Ishikawa (cell line): Measurements from ENCODE around the gene MYO16.

Experiments
- CEBPB ChIP-seq: IDR thresholded peaks from 2 replicates; pipeline ENCODE4 v1.6.1; 2012
- CREB1 ChIP-seq: IDR thresholded peaks from 2 replicates; pipeline ENCODE4 v1.6.1; 2012; ENCODE audit warnings: low read depth
- EGR1 ChIP-seq: IDR thresholded peaks from 2 replicates; pipeline ENCODE4 v1.6.1; 2012
- EP300 ChIP-seq: IDR thresholded peaks from 2 replicates; pipeline ENCODE4 v1.6.1; 2012; ENCODE audit warnings: borderline replicate concordance
- FOXM1 ChIP-seq: IDR thresholded peaks from 2 replicates; pipeline ENCODE4 v1.6.1; 2012; ENCODE audit warnings: low read depth, borderline replicate concordance
- NFIC ChIP-seq: IDR thresholded peaks from 2 replicates; pipeline ENCODE4 v1.6.1; 2012
- RAD21 ChIP-seq: IDR thresholded peaks from 2 replicates; pipeline ENCODE4 v1.6.1; 2012; ENCODE audit warnings: low read depth
- REST ChIP-seq: IDR thresholded peaks from 2 replicates; pipeline ENCODE4 v1.6.1; 2012; ENCODE audit warnings: low read depth, mild to moderate bottlenecking
- TAF1 ChIP-seq: IDR thresholded peaks from 2 replicates; pipeline ENCODE4 v1.6.1; 2012; ENCODE audit warnings: low read depth, mild to moderate bottlenecking
- TCF12 ChIP-seq: IDR thresholded peaks from 2 replicates; pipeline ENCODE4 v1.6.1; 2012; ENCODE audit warnings: low read depth
- TEAD4 ChIP-seq: IDR thresholded peaks from 2 replicates; pipeline ENCODE4 v1.6.1; 2012
- YY1 ChIP-seq: IDR thresholded peaks from 2 replicates; pipeline ENCODE4 v1.6.1; 2012; ENCODE audit warnings: low read depth
- ZBTB7A ChIP-seq: IDR thresholded peaks from 2 replicates; pipeline ENCODE4 v1.6.1; 2012; ENCODE audit warnings: low read depth
- TF ChIP-seq, protein P1 (sequence below): IDR thresholded peaks from 2 replicates; pipeline ENCODE4 v1.6.1; 2012
- TF ChIP-seq, protein P2 (sequence below): IDR thresholded peaks from 2 replicates; pipeline ENCODE4 v1.6.1; 2012

MYO16 gene

GRCh38 chr13:108950333-108951010 lies 321.1 kb downstream of the MYO16 start:
- no peak for TF ChIP-seq EGR1
- TF ChIP-seq RAD21: no peak
- TF ChIP-seq TCF12: no peak
- TF ChIP-seq CREB1: no peak
- no peak for TF ChIP-seq EP300
- TF ChIP-seq, protein P1, sequence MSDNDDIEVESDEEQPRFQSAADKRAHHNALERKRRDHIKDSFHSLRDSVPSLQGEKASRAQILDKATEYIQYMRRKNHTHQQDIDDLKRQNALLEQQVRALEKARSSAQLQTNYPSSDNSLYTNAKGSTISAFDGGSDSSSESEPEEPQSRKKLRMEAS: no peak
- no peak for TF ChIP-seq ZBTB7A

- TF ChIP-seq REST (no peak), TEAD4 (no peak), EP300 (no peak), FOXM1 (no peak), NFIC (no peak), TAF1 (no peak), CEBPB (no peak)
Measured at GRCh38 chr13:108955741-108956140, 326.3 kb downstream of the MYO16 start.

DNA sequence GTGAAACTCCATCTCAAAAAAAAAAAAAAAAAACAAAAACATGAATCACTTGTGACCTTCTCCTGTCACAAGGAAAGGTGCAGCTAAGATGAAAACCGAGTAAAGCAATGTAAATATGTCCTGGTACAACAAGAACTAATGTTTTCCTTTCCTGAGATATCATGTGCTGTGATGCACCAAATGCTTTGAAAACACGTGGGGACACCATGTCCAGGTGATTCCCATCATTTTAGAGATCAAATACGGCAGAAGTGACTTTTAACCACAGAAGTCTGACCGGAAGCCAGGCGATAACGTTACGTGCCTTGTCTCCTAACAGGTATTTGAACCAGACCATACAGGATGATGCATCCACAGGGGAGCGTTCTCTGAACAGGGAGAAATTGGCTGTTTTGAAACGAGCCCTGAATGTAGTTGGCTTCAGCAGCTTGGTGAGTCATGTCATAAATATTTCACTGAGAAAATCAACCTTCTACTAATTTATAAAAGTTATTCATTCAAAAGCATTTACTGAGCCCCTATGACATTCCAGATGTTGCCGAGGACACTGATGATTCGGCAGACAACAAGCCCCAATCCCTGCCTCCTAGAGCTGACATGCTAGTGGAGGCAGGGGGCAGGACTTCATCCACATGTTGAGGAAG lies 328.1 kb downstream of the MYO16 start:
- TF ChIP-seq REST: no peak
- 0 out of 2 replicates have a peak, but pooled peaks have one; percentile 17 for TF ChIP-seq NFIC

DNA sequence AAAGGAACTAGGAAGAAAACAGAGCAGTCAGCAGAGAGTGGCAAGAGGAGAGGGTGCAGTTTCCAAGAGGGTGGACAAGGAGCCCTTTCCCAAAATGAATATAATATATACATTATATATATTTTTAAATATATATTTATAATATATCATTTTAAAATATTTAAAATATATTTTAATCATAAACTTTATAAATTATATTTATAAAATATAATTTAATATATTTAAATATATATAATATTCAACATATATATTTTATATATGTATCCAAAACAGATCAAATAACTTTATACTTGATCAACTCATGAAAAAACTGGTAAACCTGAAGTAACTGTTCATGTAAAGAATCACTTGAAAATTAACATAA lies 328.6 kb downstream of the MYO16 start:
- TF ChIP-seq, protein P1: no peak
- TF ChIP-seq TEAD4 (no peak), EP300 (no peak), TCF12 (no peak), ZBTB7A (no peak), EGR1 (no peak), TAF1 (no peak), FOXM1 (no peak), NFIC (no peak), CREB1 (no peak), CEBPB (no peak), YY1 (no peak)
- TF ChIP-seq, protein P2, sequence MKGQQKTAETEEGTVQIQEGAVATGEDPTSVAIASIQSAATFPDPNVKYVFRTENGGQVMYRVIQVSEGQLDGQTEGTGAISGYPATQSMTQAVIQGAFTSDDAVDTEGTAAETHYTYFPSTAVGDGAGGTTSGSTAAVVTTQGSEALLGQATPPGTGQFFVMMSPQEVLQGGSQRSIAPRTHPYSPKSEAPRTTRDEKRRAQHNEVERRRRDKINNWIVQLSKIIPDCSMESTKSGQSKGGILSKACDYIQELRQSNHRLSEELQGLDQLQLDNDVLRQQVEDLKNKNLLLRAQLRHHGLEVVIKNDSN: no peak

DNA sequence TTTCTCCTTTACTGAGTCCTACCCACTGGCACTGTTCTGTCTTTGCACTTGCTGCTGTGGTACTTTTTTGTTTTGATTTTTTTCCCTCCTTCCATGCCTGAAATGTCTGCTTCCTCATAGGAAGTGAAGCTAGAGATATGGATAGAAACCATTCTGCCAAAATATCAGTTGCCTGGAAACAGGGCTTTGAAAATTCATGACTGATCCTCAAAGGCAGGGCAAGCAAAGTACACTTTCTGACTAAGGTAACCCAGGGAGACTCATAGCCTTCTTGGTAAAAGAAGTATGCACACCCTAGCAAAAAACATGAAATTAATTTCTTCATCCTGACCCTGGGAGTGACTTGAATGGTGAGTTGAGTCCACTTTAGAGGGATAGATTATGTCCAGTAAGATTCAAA lies 329.8 kb downstream of the MYO16 start:
- no peak for TF ChIP-seq TAF1
- no peak for TF ChIP-seq TEAD4
- no peak for TF ChIP-seq ZBTB7A
- no peak for TF ChIP-seq FOXM1
- no peak for TF ChIP-seq TCF12
- no peak for TF ChIP-seq EGR1
- no peak for TF ChIP-seq CREB1
- TF ChIP-seq YY1: no peak

GRCh38 chr13:108960006-108960405 lies 330.6 kb downstream of the MYO16 start:
- TF ChIP-seq EP300 (no peak), CEBPB (no peak), TCF12 (no peak), REST (no peak), ZBTB7A (no peak), RAD21 (no peak)
